SH-SY5Y (cell line): ENCODE data around the gene RAD51B.

ENCODE experiments used
- GATA2 ChIP-seq: IDR thresholded peaks from 2 replicates; pipeline ENCODE4 v1.6.1; 2011; ENCODE audit warnings: mild to moderate bottlenecking, low read depth, low read length
- GATA3 ChIP-seq: IDR thresholded peaks from 2 replicates; pipeline ENCODE4 v1.6.1; 2011; ENCODE audit warnings: low read depth, mild to moderate bottlenecking, low read length, moderate library complexity

GRCh38 chr14:67908052-67908754 is 88.6 kb downstream of the RAD51B start:
- TF ChIP-seq GATA3 (no peak), GATA2 (no peak)
